Measurements from ENCODE around the gene SEMA4D.
"Not testable (repeated sequence)": the region's sequence is repeated elsewhere in the genome, so short reads cannot be mapped to it uniquely, and the experiment has no call there.

SEMA4D gene

GRCh38 chr9:89476546-89476945, 21.4 kb downstream of the SEMA4D start:
- H3K4me3 ChIP-seq (ENCODE audit: low read depth, low read length), result no peak overlapping the region
- DNase-seq (ENCODE audit: low read depth), result no peak
- TF ChIP-seq MYC (IDR thresholded peaks at IDR 0.05; ENCODE audit: low read depth, low read length), result no peak
- TF ChIP-seq CTCF (IDR thresholded peaks at IDR 0.05; ENCODE audit: low read depth, low read length), result no peak
- TF ChIP-seq MAX (IDR thresholded peaks at IDR 0.05; ENCODE audit: low read depth, low read length), result no peak
- TF ChIP-seq POLR2A (IDR thresholded peaks at IDR 0.05; ENCODE audit: extremely low read depth, insufficient read length), result no peak

- TF ChIP-seq MYC (IDR thresholded peaks at IDR 0.05; ENCODE audit: low read depth, low read length) (no peak), POLR2A (IDR thresholded peaks at IDR 0.05; ENCODE audit: extremely low read depth, insufficient read length) (no peak), MAX (IDR thresholded peaks at IDR 0.05; ENCODE audit: low read depth, low read length) (no peak), CTCF (IDR thresholded peaks at IDR 0.05; ENCODE audit: low read depth, low read length) (no peak)
- no peak overlapping the region for H3K4me3 ChIP-seq (ENCODE audit: low read depth, low read length)
- no peak for DNase-seq (ENCODE audit: low read depth)
These were observed 21.9 kb downstream of the SEMA4D start for GRCh38 chr9:89475891-89476440.

- no peak for DNase-seq (ENCODE audit: low read depth)
- H3K4me3 ChIP-seq (ENCODE audit: low read depth, low read length), result no peak overlapping the region
- no peak for TF ChIP-seq MYC (IDR thresholded peaks at IDR 0.05; ENCODE audit: low read depth, low read length)
- no peak for TF ChIP-seq CTCF (IDR thresholded peaks at IDR 0.05; ENCODE audit: low read depth, low read length)
These were observed 23.0 kb downstream of the SEMA4D start for GRCh38 chr9:89474939-89475338.

- no peak overlapping the region for H3K4me3 ChIP-seq (ENCODE audit: low read depth, low read length)
- no peak for TF ChIP-seq MAX (IDR thresholded peaks at IDR 0.05; ENCODE audit: low read depth, low read length)
- no peak for TF ChIP-seq CTCF (IDR thresholded peaks at IDR 0.05; ENCODE audit: low read depth, low read length)
- TF ChIP-seq MYC (IDR thresholded peaks at IDR 0.05; ENCODE audit: low read depth, low read length), result no peak
- no peak for TF ChIP-seq POLR2A (IDR thresholded peaks at IDR 0.05; ENCODE audit: extremely low read depth, insufficient read length)
- DNase-seq (ENCODE audit: low read depth), result no peak
These were observed 24.0 kb downstream of the SEMA4D start for GRCh38 chr9:89473762-89474469.

- not testable (repeated sequence) for H3K4me3 ChIP-seq (ENCODE audit: low read depth, low read length); DNase-seq (ENCODE audit: low read depth)
These were observed 26.1 kb downstream of the SEMA4D start for GRCh38 chr9:89471796-89472320.

GRCh38 chr9:89471390-89471789, 26.5 kb downstream of the SEMA4D start:
- no peak for DNase-seq (ENCODE audit: low read depth)
- no peak overlapping the region for H3K4me3 ChIP-seq (ENCODE audit: low read depth, low read length)
- no peak for TF ChIP-seq MAX (IDR thresholded peaks at IDR 0.05; ENCODE audit: low read depth, low read length)
- TF ChIP-seq POLR2A (IDR thresholded peaks at IDR 0.05; ENCODE audit: extremely low read depth, insufficient read length), result no peak
- TF ChIP-seq MYC (IDR thresholded peaks at IDR 0.05; ENCODE audit: low read depth, low read length), result no peak
- no peak for TF ChIP-seq CTCF (IDR thresholded peaks at IDR 0.05; ENCODE audit: low read depth, low read length)

All from NB4 (cell line).